GM12892 (cell line): Measurements from ENCODE around the gene GGTLC2.

Experiments used
- POLR2A ChIP-seq: IDR thresholded peaks from 2 replicates; pipeline ENCODE4 v1.6.1; 2011; ENCODE audit warnings: low read depth, low read length, control low read depth
- TAF1 ChIP-seq: IDR thresholded peaks from 2 replicates; pipeline ENCODE4 v1.6.1; 2011; ENCODE audit warnings: low read depth, mild to moderate bottlenecking, control low read depth, low read length, borderline replicate concordance

DNA sequence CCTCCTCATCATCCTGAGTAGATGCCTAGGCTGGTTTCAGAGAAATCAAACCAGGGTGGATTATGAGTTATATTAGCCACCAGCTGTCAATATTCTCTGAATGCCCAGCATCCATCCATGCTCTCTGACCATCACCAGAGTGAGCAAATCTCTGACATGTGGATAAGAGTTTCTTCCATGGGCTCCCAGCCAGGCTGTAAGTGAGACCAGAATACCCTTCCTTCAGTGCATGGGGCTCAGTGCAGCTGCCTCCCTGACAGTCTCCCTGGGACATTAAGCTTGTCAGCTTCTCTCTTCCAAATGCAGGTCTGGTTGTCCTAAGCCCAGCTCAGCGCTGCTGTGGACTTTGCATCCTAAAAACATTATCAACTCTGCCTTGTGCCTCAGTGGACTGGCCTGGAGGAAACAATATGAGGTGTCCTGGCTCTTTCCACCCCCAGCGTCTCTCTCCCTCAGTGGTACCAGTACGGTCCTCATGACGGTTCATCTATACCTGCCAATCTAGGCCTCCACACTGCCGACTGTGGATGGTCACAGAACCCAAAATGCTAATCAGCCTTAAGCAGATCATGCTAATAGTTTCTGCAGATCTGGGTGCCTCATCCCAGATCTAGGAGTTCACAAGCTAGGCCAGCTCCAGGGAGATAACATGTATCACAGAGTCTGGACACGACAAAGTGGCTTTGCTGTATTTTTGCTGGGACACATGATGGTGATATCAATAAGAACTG is 43.7 kb upstream of the GGTLC2 start:
- no peak for TF ChIP-seq POLR2A
- no peak for TF ChIP-seq TAF1
